ENCODE data around the gene FBXO31. TPM values are rescaled to one million over a fixed set of nuclear protein-coding genes. Genes with fewer than 3 reads are reported as not detected.

FBXO31 gene
- 26.3 and 26.7 TPM in 2 replicates for total RNA-seq

- peak; percentile 56 for DNase-seq (ENCODE audit: low read depth)
Observed at GRCh38 chr16:87383505-87384161, at the start of gene FBXO31. Gene FBXO31, minus strand, starts transcription at chr16:87383776. Its CDS starts 32 bp downstream, at chr16:87383744.

DNA sequence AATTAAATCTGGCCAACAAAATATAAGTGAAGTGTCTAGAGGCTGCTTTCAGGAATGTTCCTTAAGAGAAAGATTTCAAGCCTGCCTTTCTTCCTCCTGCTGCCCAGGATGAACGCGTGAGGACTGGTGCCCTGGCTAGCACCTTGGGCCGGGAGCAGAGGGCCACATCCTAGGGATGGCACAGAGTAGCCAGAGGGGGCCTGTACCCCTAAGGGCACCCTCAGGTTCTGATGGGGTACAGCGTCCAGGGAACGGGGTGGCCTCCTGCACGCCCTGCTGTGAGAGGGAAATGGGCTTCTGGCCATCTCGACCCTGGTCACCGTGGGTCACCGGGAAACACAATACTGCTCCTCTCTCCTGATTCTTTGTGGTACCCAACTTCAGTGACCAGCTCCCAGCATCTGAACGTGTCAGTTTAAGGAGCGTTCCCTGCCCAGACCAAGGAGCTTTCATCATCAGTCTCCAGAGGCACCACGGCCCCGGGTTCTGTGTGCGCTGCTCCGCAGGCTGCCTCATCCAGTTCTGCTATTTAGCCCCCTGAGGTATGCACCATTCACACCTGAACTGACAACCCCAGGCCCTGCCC lies 48.8 kb upstream of the FBXO31 start:
- DNase-seq (ENCODE audit: low read depth): no peak

DNA sequence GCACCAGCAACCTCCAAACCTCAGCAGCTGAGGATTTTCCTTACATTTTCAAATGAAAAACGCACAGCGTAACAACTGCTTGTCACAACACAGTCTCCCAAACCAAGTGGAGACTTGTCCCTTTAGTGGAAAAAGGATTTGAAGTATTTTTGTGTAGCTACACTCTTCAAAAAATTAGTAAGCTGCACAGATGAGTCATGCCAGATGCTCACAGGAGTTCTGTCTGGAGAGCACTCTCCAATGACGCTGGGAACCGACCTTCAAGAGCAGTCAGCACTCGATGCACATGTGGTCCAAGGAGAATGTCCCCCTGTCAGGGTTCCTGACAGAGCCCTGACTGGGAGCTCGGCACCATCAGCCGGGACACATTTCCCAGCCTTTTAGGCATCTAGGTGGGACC lies 48.4 kb upstream of the FBXO31 start:
- DNase-seq (ENCODE audit: low read depth): peak; percentile 32

DNA sequence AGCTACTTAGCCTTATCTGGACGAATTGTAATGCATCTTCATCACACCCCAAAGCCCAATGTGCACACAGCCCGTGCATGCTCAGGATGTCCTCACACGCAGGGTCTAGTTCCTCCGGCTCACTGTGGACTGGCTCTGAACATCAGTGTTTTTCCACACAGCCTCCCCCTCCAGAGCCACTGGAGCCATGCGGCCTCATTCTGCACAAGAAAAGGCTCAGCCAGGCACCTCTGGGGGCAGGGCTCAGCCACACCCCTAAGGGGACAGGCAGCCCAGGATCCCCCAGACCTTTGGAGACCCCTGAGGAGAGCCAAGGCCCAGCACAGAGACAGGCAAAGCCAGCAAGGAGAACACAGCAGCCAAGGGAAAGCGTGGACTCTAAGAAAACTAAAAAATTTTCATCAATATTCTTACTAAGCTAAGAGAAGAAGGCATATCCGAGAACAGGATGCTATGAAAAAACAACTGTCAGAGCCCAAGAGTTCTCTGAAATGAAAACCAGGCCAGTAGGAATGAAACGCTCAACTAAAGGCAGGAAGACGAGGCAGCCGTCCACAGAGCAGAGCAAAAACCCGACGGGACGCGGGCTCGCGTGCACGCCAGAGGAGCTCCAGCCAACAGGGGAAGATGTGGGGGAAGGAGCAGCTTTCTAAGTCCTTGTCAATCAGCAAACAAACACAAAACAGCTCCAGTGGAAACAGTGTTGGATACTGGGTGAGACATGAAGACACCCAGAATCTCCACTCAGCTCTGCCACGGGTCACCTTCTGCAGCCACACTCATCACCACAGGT lies 43.0 kb upstream of the FBXO31 start:
- no peak for DNase-seq (ENCODE audit: low read depth)

GRCh38 chr16:87425941-87426340 lies 42.4 kb upstream of the FBXO31 start:
- DNase-seq (ENCODE audit: low read depth): no peak

DNA sequence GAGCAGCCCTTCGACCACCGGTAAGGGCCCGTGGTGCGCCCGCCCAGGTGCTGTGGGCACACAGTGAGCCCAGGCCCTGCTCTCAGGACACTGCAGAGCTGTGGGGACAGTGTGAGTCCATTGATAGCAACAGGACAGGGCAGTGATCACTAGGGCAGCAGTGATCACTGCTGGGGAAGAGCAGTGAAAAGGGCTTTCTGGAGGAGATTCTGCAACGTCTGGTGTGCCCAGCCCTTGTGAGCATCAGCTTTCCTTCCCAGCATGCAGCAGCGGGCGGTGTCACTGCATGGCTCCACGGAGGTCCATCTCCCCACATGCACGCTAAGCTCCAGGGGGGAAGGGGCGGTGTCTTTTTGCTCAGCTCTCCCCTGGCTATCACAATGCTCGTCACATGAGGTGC lies 40.7 kb upstream of the FBXO31 start:
- DNase-seq (ENCODE audit: low read depth): no peak

- no peak for DNase-seq (ENCODE audit: low read depth)
Observed at GRCh38 chr16:87423429-87423828, 39.9 kb upstream of the FBXO31 start.

GRCh38 chr16:87422106-87422505 lies 38.5 kb upstream of the FBXO31 start:
- DNase-seq (ENCODE audit: low read depth): no peak

DNA sequence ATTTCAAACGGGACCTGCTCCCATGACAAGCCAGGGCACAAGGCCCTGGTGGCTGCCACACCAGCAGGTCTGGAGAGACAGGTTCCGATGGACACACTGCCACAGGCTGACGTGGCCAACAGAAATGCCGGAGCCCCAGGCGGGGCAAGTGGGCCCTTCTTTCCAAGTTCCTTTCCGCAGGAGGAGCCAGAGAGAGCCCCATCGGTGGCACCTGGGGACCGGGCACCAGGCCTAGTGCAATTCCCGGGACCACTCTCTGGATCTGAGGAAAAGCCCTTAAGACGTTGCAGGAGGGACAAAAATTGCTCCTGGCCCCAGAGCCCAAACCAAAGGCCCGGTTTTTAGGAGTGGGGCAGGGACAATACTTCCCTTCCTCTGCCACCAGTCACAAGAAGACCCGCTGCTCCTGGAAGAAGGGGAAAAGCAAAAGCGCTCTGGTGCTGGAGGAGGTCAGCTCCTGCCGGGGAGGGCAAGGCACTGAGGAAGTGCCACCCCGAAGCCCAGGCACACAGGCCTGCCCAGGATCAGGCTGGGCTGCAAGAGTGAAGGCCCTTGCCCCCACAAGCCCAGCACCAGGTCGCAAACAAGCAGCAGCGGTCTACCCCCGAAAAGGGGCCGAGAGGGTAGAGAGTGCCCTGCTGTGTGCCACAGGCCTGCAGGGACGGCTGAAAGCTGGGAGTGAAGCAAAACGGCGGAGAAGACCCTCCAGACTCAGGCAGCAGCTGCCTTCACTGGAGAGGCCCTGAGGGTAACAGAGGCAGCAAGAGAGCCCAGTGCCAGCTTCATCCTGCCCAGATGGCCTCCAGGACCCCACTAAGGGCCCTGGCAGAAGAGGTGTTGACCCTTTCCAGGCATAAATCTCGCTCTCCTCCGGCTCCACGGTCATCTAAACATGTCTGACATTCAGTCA lies 37.7 kb upstream of the FBXO31 start:
- no peak for DNase-seq (ENCODE audit: low read depth)

- DNase-seq (ENCODE audit: low read depth): no peak
Observed at GRCh38 chr16:87420026-87421002, 36.7 kb upstream of the FBXO31 start.

GRCh38 chr16:87418644-87419043 lies 35.1 kb upstream of the FBXO31 start:
- no peak for DNase-seq (ENCODE audit: low read depth)

DNA sequence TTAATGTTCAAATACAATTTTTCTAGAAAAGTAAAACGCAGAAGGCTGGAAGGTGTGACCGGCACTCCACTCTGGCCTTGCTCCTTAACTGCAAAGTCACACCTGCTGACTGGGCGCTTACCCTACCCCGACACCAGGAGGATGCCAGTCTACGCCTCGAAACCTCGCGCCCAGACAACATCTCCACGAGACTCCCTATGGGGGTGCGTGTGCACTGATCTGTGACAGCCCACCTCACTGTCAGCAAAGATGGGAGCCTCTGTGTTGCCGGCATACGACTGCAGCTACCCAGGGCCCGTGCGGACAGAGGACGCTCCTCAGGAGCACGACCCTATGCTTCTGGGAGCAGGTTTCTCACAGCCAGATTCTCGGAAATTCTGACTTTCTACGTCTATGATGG lies 34.6 kb upstream of the FBXO31 start:
- no peak for DNase-seq (ENCODE audit: low read depth)

- no peak for DNase-seq (ENCODE audit: low read depth)
Observed at GRCh38 chr16:87417528-87417910, 33.9 kb upstream of the FBXO31 start.

DNA sequence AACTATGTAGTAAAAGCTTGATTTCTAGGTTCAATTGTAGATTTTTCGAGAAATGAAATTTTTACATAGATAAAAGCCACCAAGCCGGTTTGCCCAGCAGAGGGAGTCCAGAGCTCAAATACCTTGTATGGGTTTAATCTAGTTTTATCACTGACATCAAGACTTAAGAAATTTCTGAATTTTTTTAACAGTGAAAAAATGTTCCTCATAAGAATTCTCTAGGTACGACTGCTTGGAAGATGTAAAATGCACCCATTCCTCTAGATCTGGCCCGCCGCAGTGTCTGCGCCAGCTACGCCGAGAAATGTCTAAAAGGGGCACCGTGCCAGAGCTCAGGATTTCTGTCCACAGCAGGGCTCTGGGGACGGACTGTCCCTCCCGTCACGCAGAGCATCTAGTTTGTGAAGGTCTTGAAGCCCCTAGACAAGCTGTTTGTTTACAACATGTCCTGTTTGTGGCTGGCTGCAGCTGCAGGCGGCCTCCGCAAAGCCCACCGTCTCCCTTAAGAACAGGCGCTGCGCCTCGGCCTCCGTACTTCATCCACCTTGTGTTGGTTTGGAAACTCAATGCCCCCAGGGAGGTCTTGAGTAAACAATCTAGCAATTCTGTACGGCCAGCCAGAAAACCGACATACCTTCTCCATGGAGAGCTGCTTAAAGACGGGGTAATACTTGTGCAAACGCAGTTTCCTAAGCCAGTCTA lies 33.4 kb upstream of the FBXO31 start:
- DNase-seq (ENCODE audit: low read depth): peak; percentile 52

DNA sequence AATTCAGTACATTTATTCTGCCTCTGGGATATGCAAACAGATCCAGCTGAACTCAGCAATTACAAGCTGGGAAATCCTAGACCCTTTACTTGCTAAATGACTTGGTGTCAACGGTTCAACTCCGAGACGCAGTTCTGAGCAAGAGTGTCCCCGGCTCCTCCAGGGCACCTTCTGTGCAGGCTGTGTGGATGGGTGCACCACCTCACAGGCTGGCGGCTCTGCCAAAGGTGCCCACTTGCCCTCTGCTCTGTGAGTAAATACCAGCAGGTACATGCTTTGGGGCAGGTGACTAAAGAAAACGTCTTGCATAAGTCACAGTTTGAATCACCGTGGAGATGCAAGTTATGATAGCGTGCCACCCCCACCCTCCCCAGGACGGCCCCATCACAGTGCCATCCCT lies 31.9 kb upstream of the FBXO31 start:
- no peak for DNase-seq (ENCODE audit: low read depth)

DNA sequence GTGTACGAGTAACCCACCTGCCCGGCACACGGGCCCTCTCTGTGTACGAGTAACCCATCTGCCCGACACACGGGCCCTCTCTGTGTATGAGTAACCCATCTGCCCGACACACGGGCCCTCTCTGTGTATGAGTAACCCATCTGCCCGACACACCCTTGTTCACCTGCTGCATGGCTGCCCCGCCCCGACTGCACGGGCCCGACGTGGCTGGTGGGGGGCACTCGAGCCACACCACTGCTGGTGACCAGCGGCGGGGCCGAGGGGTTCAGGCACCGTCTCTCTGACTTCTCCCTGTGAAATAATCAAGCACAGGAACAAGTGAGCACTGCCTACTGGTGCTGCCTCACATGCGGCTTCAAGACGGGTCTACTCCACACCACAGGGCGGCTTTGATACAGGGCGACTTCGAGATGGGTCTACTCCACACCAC lies 30.7 kb upstream of the FBXO31 start:
- no peak for DNase-seq (ENCODE audit: low read depth)

- DNase-seq (ENCODE audit: low read depth): no peak
Observed at GRCh38 chr16:87412996-87413421, 29.4 kb upstream of the FBXO31 start.

- DNase-seq (ENCODE audit: low read depth): no peak
Observed at GRCh38 chr16:87412371-87412995, 28.9 kb upstream of the FBXO31 start.
